Neural cell (in vitro differentiated cells): ENCODE measurements around the gene CCDC85C. TPM values are rescaled to one million over a fixed set of nuclear protein-coding genes. Genes with fewer than 3 reads are reported as not detected.

ENCODE experiments used
- H2AFZ ChIP-seq: fragments of 200-600, 300-800 bp; sonication (generic), shearing (Covaris generic); 2 replicates; pipeline ENCODE4 v1.6.0; 2014; ENCODE audit warnings: low read depth, mild to moderate bottlenecking, antibody characterized with exemption, low read length, moderate library complexity
- H3F3A ChIP-seq: fragments of 200-600 bp; shearing (Covaris generic); 2 replicates; pipeline ENCODE4 v1.6.1; 2016; ENCODE audit warnings: mild to moderate bottlenecking, moderate library complexity, mixed read lengths, antibody characterized with exemption, low read length; ENCODE audit not compliant: insufficient read depth, poor library complexity, severe bottlenecking
- H3K27ac ChIP-seq: fragments of 200-600, 300-800 bp; sonication (generic), shearing (Covaris generic); 2 replicates; pipeline ENCODE4 v1.5.1; 2014; ENCODE audit warnings: mild to moderate bottlenecking, low read length, moderate library complexity
- H3K27me3 ChIP-seq: fragments of 300-800, 200-600 bp; sonication (generic), shearing (Covaris generic); 2 replicates; pipeline ENCODE4 v1.6.0; 2014; ENCODE audit warnings: mild to moderate bottlenecking, low read depth, low read length, moderate library complexity; ENCODE audit not compliant: insufficient read depth
- H3K36me3 ChIP-seq: fragments of 300-800, 200-600 bp; sonication (generic), shearing (Covaris generic); 2 replicates; pipeline ENCODE4 v1.5.1; 2014; ENCODE audit warnings: mild to moderate bottlenecking, antibody characterized with exemption, low read length, moderate library complexity; ENCODE audit not compliant: insufficient read depth
- H3K4me2 ChIP-seq: fragments of 300-800, 200-600 bp; sonication (generic), shearing (Covaris generic); 2 replicates; pipeline ENCODE4 v1.6.0; 2014; ENCODE audit warnings: mild to moderate bottlenecking, low read length
- H3K4me3 ChIP-seq: fragments of 300-800, 200-600 bp; sonication (generic), shearing (Covaris generic); 2 replicates; pipeline ENCODE4 v1.5.1; 2014; ENCODE audit warnings: mild to moderate bottlenecking, low read length, moderate library complexity
- H3K79me2 ChIP-seq: fragments of 200-600 bp; shearing (Covaris generic); replicated peaks from 2 replicates; pipeline ENCODE4 v1.6.0; 2014; ENCODE audit warnings: mild to moderate bottlenecking, low read length, moderate library complexity; ENCODE audit not compliant: insufficient read depth
- H3K9ac ChIP-seq: fragments of 300-800, 200-600 bp; sonication (generic), shearing (Covaris generic); 2 replicates; pipeline ENCODE4 v1.6.1; 2016; ENCODE audit warnings: mild to moderate bottlenecking, low read length, mixed read lengths
- H3K9me2 ChIP-seq: fragments of 200-600 bp; shearing (Covaris generic); 2 replicates; pipeline ENCODE4 v1.6.1; 2016; ENCODE audit warnings: mild to moderate bottlenecking, low read length, mixed read lengths; ENCODE audit not compliant: insufficient read depth
- H3K9me3 ChIP-seq: fragments of 200-600, 300-800 bp; sonication (generic), shearing (Covaris generic); 2 replicates; pipeline ENCODE4 v1.6.1; 2016; ENCODE audit warnings: mild to moderate bottlenecking, mixed run types, low read length, moderate library complexity, mixed read lengths
- H4K20me1 ChIP-seq: fragments of 200-600 bp; shearing (Covaris generic); 2 replicates; pipeline ENCODE4 v1.6.1; 2016; ENCODE audit warnings: mild to moderate bottlenecking, mixed run types; ENCODE audit not compliant: insufficient read depth
- CTCF ChIP-seq: fragments of 450-650 bp; IDR thresholded peaks from 2 replicates; pipeline ENCODE4 v1.5.1; 2014; ENCODE audit warnings: antibody characterized with exemption, mild to moderate bottlenecking, moderate library complexity; ENCODE audit not compliant: poor library complexity, severe bottlenecking
- EP300 ChIP-seq: fragments of 450-650 bp; conservative IDR thresholded peaks from 2 replicates; pipeline ENCODE4 v1.6.1; 2014; ENCODE audit warnings: antibody characterized with exemption, mild to moderate bottlenecking, moderate library complexity; ENCODE audit not compliant: poor library complexity, severe bottlenecking
- EZH2 ChIP-seq: fragments of 200-600, 300-800 bp; shearing (Covaris generic), sonication (generic); IDR thresholded peaks from 2 replicates; pipeline ENCODE4 v1.6.1; 2014; ENCODE audit warnings: antibody characterized with exemption, low read length, borderline replicate concordance, mild to moderate bottlenecking; ENCODE audit not compliant: insufficient read depth, poor library complexity, severe bottlenecking
- MXI1 ChIP-seq: fragments of 450-650 bp; conservative IDR thresholded peaks from 2 replicates; pipeline ENCODE4 v1.6.1; 2014; ENCODE audit warnings: antibody characterized with exemption, mild to moderate bottlenecking; ENCODE audit not compliant: poor library complexity, severe bottlenecking
- POLR2AphosphoS5 ChIP-seq: IDR thresholded peaks from 2 replicates; pipeline ENCODE4 v1.6.1; 2012
- RAD21 ChIP-seq: fragments of 450-650 bp; conservative IDR thresholded peaks from 2 replicates; pipeline ENCODE4 v1.6.1; 2014; ENCODE audit warnings: antibody characterized with exemption, mild to moderate bottlenecking, moderate library complexity
- REST ChIP-seq: IDR thresholded peaks from 2 replicates; pipeline ENCODE4 v1.6.1; 2012; ENCODE audit warnings: borderline replicate concordance
- SMC3 ChIP-seq: fragments of 450-650 bp; conservative IDR thresholded peaks from 2 replicates; pipeline ENCODE4 v1.6.1; 2014; ENCODE audit warnings: antibody characterized with exemption, mild to moderate bottlenecking, moderate library complexity; ENCODE audit not compliant: poor library complexity
- TAF1 ChIP-seq: IDR thresholded peaks from 2 replicates; pipeline ENCODE4 v1.6.1; 2012; ENCODE audit warnings: low read depth
- polyA plus RNA-seq: library from polyadenylated mRNA; depleted of rRNA; stranded (reverse); fragments of >200 nt; gene quantifications from 2 replicates; pipeline ENCODE4 v1.2.3, GENCODE V29; 2014

Gene CCDC85C
- polyA plus RNA-seq, 1 donor from 2014 or later: 24.8 TPM

DNA sequence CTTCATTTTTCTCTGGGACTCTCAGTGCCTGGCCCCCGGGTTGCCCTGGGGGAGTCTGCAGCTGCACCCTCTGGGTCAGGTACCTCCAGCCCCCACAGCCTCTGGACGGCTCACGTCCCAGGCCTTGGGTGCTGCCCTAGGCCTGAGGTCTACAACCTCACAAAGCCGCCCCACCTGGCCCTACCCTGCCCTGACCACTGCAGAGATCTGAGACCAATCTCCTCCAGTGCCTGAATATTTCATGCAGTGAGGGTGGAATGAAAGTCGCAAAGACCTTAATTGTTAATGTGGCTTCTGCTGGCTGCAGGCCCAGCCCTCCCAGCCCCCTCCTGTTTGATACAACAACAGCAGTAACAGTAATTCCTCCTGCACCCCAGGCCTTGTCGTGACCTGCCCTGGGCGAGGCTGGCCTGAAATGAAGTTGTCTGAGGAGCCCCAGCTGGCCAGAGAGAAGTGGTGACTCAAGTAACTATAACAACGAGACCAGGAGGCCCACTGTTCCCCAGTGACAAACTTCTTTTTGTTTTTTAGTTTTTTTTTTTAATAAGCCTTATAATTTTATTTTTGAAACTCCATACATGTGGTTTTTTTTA, 8.8 kb upstream of the CCDC85C start:
- no peak for TF ChIP-seq POLR2AphosphoS5
- no peak for TF ChIP-seq RAD21
- no peak for TF ChIP-seq SMC3
- no peak for TF ChIP-seq MXI1
- no peak for TF ChIP-seq CTCF
- TF ChIP-seq EP300: no peak
- no peak for TF ChIP-seq TAF1
- no peak for TF ChIP-seq REST
- TF ChIP-seq EZH2: no peak
- H4K20me1 ChIP-seq: no peaks in the 10 kb centered on the region
- H3F3A ChIP-seq: no peaks in the 10 kb centered on the region
- no peak overlapping the region for H3K4me2 ChIP-seq
- no peak overlapping the region for H3K4me3 ChIP-seq
- no peak overlapping the region for H3K9ac ChIP-seq
- H3K79me2 ChIP-seq: no peaks in the 10 kb centered on the region
- H2AFZ ChIP-seq: no peak overlapping the region
- no peaks in the 10 kb centered on the region for H3K9me2 ChIP-seq
- no peak overlapping the region for H3K27ac ChIP-seq
- no peaks in the 10 kb centered on the region for H3K9me3 ChIP-seq
- no peaks in the 10 kb centered on the region for H3K36me3 ChIP-seq
- H3K27me3 ChIP-seq: no peaks in the 10 kb centered on the region

- no peaks in the 10 kb centered on the region for H3K79me2 ChIP-seq
- no peaks in the 10 kb centered on the region for H3K9me2 ChIP-seq
- no peak overlapping the region for H3K27ac ChIP-seq
- no peaks in the 10 kb centered on the region for H3K27me3 ChIP-seq
- no peak overlapping the region for H3K4me2 ChIP-seq
- no peaks in the 10 kb centered on the region for H3K36me3 ChIP-seq
- H3F3A ChIP-seq: no peaks in the 10 kb centered on the region
- TF ChIP-seq MXI1 (no peak), EZH2 (no peak), POLR2AphosphoS5 (no peak), REST (no peak), RAD21 (no peak), TAF1 (no peak), CTCF (no peak), SMC3 (no peak)
- H3K9ac ChIP-seq: no peak overlapping the region
- H2AFZ ChIP-seq: no peak overlapping the region
- H3K4me3 ChIP-seq: no peak overlapping the region
- H4K20me1 ChIP-seq: no peaks in the 10 kb centered on the region
- H3K9me3 ChIP-seq: no peaks in the 10 kb centered on the region
Observed at GRCh38 chr14:99612071-99612737, 8.2 kb upstream of the CCDC85C start.
